ENCODE measurements around the gene ABR.

Gene ABR

GRCh38 chr17:1035546-1036170 is 144.1 kb downstream of the ABR start:
- no peak for DNase-seq (ENCODE audit: extremely low read depth in 1 of 2, low read depth in 1 of 2)

GRCh38 chr17:1034652-1035210 is 145.1 kb downstream of the ABR start:
- DNase-seq (ENCODE audit: extremely low read depth in 1 of 2, low read depth in 1 of 2): no peak

GRCh38 chr17:1033503-1033902 is 146.3 kb downstream of the ABR start:
- no peak for DNase-seq (ENCODE audit: extremely low read depth in 1 of 2, low read depth in 1 of 2)

GRCh38 chr17:1032391-1032790 is 147.4 kb downstream of the ABR start:
- DNase-seq (ENCODE audit: extremely low read depth in 1 of 2, low read depth in 1 of 2): no peak

- no peak for DNase-seq (ENCODE audit: extremely low read depth in 1 of 2, low read depth in 1 of 2)
These were observed 148.1 kb downstream of the ABR start for GRCh38 chr17:1031711-1032110.

- DNase-seq (ENCODE audit: extremely low read depth in 1 of 2, low read depth in 1 of 2): no peak
These were observed 148.9 kb downstream of the ABR start for GRCh38 chr17:1030684-1031532.

GRCh38 chr17:1029922-1030644 is 149.7 kb downstream of the ABR start:
- DNase-seq (ENCODE audit: extremely low read depth in 1 of 2, low read depth in 1 of 2): no peak

GRCh38 chr17:1029196-1029921 is 150.4 kb downstream of the ABR start:
- DNase-seq (ENCODE audit: extremely low read depth in 1 of 2, low read depth in 1 of 2): no peak

- DNase-seq (ENCODE audit: extremely low read depth in 1 of 2, low read depth in 1 of 2): no peak
These were observed 152.7 kb downstream of the ABR start for GRCh38 chr17:1027044-1027443.

- no peak for DNase-seq (ENCODE audit: extremely low read depth in 1 of 2, low read depth in 1 of 2)
These were observed 153.2 kb downstream of the ABR start for GRCh38 chr17:1026599-1026975.

- DNase-seq (ENCODE audit: extremely low read depth in 1 of 2, low read depth in 1 of 2): no peak
These were observed 153.8 kb downstream of the ABR start for GRCh38 chr17:1025733-1026598.

GRCh38 chr17:1024076-1024475 is 155.7 kb downstream of the ABR start:
- DNase-seq (ENCODE audit: extremely low read depth in 1 of 2, low read depth in 1 of 2): no peak

GRCh38 chr17:1022278-1023024 is 157.3 kb downstream of the ABR start:
- DNase-seq (ENCODE audit: extremely low read depth in 1 of 2, low read depth in 1 of 2): no peak

GRCh38 chr17:1021147-1021546 is 158.6 kb downstream of the ABR start:
- no peak for DNase-seq (ENCODE audit: extremely low read depth in 1 of 2, low read depth in 1 of 2)

- no peak for DNase-seq (ENCODE audit: extremely low read depth in 1 of 2, low read depth in 1 of 2)
These were observed 160.3 kb downstream of the ABR start for GRCh38 chr17:1019451-1019850.

- DNase-seq (ENCODE audit: extremely low read depth in 1 of 2, low read depth in 1 of 2): no peak
These were observed 161.2 kb downstream of the ABR start for GRCh38 chr17:1018547-1018946.

- DNase-seq (ENCODE audit: extremely low read depth in 1 of 2, low read depth in 1 of 2): no peak
These were observed 166.1 kb downstream of the ABR start for GRCh38 chr17:1013729-1014090.

GRCh38 chr17:1012823-1013728 is 166.7 kb downstream of the ABR start:
- no peak for DNase-seq (ENCODE audit: extremely low read depth in 1 of 2, low read depth in 1 of 2)
